DND-41 (cell line): ENCODE measurements around the gene CIRBP.

ENCODE experiments used
- EZH2 ChIP-seq: IDR thresholded peaks from 3 replicates; pipeline ENCODE4 v1.6.1; 2012; ENCODE audit warnings: borderline replicate concordance, low read depth, mild to moderate bottlenecking, moderate library complexity, low read length, inconsistent platforms; ENCODE audit not compliant: severe bottlenecking
- TF ChIP-seq, protein P1 (sequence below): IDR thresholded peaks from 2 replicates; pipeline ENCODE4 v1.5.1; 2012; ENCODE audit warnings: borderline replicate concordance, low read length, moderate library complexity, mild to moderate bottlenecking; ENCODE audit not compliant: poor library complexity, severe bottlenecking; ENCODE audit errors: extremely low read depth

DNA sequence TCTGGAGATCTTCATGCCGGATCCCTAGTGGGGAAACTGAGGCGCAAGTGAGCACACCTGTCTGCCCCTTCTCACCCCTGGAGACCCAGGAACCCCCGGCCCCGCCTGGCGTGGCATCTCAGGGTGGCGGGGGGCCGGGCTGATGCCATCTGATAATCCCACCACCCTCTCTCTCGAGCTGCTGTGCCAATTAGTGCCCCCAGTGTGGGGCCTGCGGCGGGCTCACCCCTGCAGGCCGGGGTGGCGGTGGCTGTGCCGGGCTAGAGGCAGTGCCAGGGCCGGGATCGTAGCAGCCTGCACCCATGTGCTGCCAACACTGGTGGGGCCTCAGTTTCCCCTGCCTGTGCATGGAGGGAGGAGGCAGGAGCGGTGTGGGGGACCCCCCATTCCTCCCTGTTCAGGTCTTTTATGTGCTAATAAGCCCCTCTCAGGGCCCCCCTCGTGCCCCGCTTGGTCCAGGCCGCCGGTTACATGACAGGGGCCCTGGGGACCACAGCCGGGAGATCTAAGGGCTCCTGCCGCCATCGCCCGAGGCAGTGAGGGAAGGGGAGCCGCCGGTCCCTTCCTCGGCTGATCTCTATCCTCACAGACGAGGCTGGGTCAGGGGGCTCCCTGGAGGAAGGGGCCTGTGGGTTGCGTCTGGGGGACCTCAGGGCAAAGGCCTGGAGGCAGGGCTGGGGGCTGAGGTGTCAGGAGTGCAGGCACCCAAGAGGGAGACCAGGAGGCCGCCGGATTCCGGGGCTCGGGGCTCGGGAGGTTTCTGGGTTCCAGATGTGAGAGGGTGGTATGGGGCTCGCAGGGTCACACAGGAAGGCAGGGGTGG, 24.9 kb downstream of the CIRBP start:
- TF ChIP-seq, protein P1, sequence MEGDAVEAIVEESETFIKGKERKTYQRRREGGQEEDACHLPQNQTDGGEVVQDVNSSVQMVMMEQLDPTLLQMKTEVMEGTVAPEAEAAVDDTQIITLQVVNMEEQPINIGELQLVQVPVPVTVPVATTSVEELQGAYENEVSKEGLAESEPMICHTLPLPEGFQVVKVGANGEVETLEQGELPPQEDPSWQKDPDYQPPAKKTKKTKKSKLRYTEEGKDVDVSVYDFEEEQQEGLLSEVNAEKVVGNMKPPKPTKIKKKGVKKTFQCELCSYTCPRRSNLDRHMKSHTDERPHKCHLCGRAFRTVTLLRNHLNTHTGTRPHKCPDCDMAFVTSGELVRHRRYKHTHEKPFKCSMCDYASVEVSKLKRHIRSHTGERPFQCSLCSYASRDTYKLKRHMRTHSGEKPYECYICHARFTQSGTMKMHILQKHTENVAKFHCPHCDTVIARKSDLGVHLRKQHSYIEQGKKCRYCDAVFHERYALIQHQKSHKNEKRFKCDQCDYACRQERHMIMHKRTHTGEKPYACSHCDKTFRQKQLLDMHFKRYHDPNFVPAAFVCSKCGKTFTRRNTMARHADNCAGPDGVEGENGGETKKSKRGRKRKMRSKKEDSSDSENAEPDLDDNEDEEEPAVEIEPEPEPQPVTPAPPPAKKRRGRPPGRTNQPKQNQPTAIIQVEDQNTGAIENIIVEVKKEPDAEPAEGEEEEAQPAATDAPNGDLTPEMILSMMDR: no peak
- no peak for TF ChIP-seq EZH2
